Fibroblast of lung (primary cell): ENCODE measurements around the gene MSLN.

Experiments used
- CTCF ChIP-seq, 2 donors: IDR thresholded peaks in 1 of 2; conservative IDR thresholded peaks in 1 of 2; 1 replicate in 1 of 2; 2 replicates in 1 of 2; pipeline ENCODE4 v1.5.1; 2011 to 2012; ENCODE audit warnings: low read length in 2 of 2, control low read depth in 1 of 2, inconsistent platforms in 1 of 2, low read depth in 1 of 2, mild to moderate bottlenecking in 1 of 2
- EZH2 ChIP-seq: IDR thresholded peaks from 2 replicates; pipeline ENCODE4 v1.5.1; 2012; ENCODE audit warnings: low read length, control low read depth, mild to moderate bottlenecking; ENCODE audit errors: missing control alignments

GRCh38 chr16:740459-740763 lies 20.1 kb upstream of the MSLN start:
- TF ChIP-seq CTCF (conservative IDR thresholded peaks at IDR 0.05 in 1 of 2, IDR thresholded peaks at IDR 0.05 in 1 of 2; ENCODE audit: low read depth in 1 of 2, low read length in 2 of 2) = no peak
- TF ChIP-seq EZH2 = no peak
